Activated CD4-positive, alpha-beta T cell treated with anti-CD3 and anti-CD28 coated beads, Interleukin-2, amount 50 U/mL, for 24 hours (primary cell): ENCODE measurements around the gene CLEC4F.
A peak's percentile ranks its signal among the peaks of the same experiment; 100 is the strongest.

Source experiments
- DNase-seq, 2 donors: peaks; one replicate each; pipeline ENCODE4 v3.0.0-alpha.2; 2020; ENCODE audit warnings: low read depth in 1 of 2, low spot score in 1 of 2

CLEC4F gene

DNA sequence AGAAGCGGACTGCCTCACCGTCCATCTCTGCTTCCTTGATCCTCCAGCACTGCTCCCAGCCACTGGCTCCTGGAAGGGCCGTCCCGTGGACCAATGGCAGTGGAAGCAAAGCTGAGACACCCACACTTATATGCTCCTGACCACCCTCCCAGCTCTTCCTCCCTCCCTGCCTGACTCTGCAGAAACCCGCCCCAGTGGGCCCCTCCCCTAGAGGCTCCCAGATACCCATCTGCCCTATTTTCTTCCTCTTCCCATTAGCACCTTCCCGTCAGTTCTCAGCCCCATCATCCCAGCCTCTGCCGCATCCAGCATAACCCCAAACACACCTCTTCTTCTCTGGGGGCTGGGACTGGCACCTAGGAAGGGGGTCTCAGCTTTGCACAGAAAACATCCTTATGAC lies at the start of gene CLEC4F:
TSS of gene CLEC4F (minus strand) at position 101 of the 400 bp plus-strand sequence. CDS start at position 25, 76 bp downstream.
- no peak for DNase-seq

DNA sequence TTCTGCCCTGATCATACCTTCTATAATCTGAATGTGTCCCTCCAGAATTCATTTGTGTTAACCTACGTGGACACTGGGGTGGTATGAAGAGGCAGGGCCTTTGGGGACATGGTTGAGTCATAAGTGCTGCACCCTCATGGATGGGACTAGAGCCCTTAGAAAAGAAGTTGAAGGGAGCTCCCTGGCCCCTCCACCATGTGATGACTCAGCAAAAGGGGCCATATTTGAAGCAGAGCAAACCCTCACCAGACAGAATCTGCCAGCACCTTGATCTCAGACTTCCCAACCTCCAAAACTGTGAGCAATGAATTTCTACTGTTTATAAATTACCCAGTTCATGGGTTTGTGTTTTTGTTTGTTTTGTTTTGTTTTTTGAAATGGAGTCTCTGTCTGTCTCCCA lies 48.6 kb upstream of the CLEC4F start:
- no peak for DNase-seq

DNA sequence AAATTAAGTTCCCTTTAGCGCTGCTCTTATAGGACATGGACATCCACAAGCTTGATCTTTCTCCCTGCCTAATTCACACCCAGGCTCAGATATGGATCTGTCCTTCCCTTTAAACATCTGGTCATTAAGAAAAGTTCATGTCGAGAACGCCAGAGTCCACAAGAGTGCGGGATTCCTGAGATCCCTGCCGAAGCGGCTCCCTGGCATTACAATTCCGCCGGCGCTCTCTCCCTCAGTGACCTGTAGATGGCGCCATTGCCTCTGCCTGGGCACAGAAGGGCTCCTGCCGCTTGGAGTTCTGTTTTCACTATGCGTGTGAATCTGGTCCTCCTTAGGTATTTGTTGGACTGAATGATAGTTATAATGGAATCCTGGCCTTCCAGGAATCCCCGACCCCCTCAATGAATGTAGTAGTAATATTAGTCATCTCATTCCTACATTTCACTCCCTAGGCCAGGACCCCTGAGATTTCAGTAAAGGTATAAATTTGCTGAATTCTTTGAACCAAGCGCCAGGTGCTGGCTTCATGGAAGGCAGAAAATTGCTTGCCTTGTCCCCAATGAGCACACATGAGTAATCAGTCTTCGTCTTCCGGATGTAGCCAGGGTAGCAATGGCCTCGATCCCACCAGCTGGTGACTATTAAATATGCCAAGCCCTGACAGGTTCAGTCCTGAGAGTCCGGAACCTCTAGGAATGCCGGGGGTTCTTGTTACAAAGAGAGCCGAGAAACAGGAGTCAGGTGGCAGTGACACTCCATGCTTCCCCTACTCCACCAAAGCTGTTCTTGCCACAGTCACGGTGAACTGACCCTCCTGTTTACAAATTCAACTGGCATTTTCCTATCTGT lies 41.6 kb upstream of the CLEC4F start:
- peak; percentile 53 to 65 for DNase-seq

- DNase-seq, result no peak
These were observed 35.3 kb upstream of the CLEC4F start for GRCh38 chr2:70855667-70856066.

GRCh38 chr2:70854411-70854810 lies 34.0 kb upstream of the CLEC4F start:
- no peak for DNase-seq

DNA sequence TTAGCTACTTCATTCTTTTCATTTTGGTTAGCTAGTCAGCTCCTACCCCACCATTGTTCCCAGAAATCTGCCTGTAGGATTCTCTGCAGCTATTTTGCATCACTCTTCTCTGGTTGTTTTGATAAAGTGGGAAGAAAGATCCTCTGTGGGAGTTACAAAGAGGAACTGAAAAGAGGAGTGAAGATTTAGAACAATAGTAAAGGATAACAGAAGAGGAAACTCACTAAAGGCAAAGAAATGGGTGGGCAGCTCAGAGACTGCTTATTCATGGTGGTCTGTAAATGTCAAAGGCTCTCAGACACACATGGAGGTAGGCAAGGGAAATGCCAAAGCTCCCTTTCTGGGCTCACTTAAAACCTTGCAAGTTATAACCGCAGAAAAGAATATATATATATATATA lies 32.4 kb upstream of the CLEC4F start:
- DNase-seq, result no peak

GRCh38 chr2:70851704-70852103 lies 31.3 kb upstream of the CLEC4F start:
- DNase-seq, result peak in 1 of 2 donors; percentile 40

GRCh38 chr2:70850925-70851324 lies 30.5 kb upstream of the CLEC4F start:
- no peak for DNase-seq

DNA sequence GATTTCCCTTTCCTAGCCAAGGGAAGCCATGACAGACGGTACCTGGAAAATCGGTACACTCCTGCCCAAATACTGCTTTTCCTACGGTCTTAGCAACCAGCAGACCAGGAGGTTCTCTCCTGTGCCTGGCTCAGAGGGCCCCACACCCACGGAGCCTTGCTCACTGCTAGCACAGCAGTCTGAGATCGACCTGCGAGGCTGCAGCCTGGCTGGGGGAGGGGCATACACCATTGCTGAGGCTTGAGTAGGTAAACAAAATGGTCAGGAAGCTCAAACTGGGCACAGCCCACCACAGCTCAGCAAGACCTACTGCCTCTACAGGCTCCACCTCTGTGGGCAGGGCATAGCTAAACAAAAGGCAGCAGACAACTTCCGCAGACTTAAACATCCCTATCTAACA lies 22.0 kb upstream of the CLEC4F start:
- no peak for DNase-seq

DNA sequence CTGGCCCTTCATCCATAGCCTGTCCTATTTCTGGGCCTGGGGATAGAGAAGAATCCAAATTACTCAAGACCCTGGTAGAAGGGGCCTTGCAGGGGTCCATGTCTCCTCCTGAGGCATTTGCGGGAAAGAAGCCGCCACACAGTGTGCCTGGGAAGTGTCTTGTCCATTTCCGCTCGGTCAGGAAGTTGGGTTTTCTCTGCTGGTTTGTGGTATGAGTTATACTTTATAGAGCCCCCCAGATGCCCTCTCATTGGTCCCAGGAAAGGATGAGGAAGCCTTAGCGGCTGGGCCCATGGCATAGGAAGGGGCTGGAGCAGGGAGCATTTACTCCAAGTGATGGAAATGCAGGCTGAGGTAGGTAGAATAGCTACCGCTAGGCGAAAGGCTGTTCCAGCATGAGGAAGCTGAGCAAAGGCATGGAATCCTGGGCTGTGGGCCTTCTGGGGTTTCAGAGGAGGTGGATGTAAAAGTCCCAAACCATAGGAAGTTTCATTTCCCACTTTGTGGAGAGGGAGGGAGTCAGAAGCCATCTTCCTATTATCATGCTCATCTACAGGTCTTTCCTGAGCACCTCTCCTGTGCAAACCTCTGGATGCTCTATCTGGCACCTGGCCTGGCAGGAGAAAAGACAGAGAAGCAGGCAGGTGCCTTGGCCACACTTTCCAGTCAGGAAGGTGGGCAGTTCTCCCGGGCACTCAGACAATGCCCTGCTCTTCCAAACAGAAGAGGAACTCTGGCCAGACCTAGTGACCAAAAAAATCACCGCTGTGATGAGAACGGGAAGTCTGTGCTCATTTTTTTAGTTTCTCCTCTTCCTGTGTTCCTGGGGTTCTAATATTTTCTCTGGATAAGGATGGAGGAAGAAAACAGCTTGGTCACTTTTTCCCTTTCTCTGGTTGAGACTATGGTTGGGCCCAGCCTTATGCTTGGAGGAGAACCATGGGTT lies 17.9 kb upstream of the CLEC4F start:
- no peak for DNase-seq

DNA sequence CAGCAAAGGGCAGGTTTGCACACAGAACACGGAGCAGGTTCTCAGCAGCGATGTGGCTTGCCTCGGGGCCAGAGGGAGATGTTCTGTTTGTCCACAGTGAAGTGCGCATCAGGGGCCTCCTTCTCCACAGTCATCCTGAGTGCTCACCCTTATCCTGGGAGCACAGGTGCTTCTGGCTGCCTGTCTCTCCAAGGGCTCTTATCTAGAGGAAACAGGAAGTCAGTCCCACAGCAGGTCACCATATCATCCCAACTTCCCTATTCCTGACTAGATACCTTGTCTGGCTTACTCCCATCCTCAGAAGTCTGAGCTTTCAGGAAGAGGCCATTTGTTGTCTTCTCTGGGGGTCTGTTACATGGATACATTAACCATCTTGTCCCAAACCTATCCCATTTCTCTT lies 15.2 kb upstream of the CLEC4F start, which contains the start of gene CD207:
TSS of gene CD207 (minus strand) at position 174 of the 400 bp plus-strand sequence. CDS start at position 134, 40 bp downstream.
- DNase-seq, result no peak

DNA sequence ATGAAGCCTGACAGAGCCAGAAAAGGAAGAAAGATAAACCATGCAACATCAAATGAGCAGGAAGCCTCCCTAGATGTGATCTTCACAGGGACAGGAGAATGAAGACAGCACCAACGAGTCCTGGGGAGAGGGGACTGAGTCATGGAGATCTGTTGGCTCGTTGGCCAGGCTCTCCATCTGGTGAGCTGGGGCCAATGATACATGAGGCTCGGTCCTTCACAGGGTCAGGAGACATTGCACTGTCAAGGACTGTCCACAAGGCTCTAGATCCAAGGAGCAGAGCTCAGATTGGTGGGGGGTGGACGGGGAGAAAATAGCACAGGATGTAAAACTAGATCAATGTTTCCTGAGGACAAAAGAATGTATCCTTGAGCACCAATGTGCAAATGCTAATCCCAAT lies 14.5 kb upstream of the CLEC4F start:
- no peak for DNase-seq

DNA sequence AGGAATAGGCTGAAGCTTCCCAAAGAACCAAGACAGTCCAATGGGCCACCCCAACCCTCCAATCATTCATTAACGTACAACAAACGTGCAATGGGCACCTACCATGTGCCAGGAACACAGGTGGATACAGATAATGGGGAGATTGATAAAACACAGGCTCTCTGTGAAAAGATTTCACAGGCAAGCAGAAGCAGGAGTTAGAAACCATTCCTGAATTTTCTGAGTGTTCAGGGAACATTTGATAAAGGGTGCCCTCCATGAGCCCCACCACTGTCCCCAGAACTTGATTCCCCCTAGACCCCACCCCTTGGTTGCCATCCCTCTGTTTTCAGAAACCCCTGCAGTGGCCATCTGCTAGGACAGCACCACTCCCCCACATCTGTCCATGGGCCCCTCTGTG lies 13.7 kb upstream of the CLEC4F start:
- no peak for DNase-seq

- no peak for DNase-seq
These were observed 12.8 kb upstream of the CLEC4F start for GRCh38 chr2:70833246-70833645.

- no peak for DNase-seq
These were observed 12.0 kb upstream of the CLEC4F start for GRCh38 chr2:70832386-70832785.

- DNase-seq, result no peak
These were observed 11.5 kb upstream of the CLEC4F start for GRCh38 chr2:70831861-70832260.

DNA sequence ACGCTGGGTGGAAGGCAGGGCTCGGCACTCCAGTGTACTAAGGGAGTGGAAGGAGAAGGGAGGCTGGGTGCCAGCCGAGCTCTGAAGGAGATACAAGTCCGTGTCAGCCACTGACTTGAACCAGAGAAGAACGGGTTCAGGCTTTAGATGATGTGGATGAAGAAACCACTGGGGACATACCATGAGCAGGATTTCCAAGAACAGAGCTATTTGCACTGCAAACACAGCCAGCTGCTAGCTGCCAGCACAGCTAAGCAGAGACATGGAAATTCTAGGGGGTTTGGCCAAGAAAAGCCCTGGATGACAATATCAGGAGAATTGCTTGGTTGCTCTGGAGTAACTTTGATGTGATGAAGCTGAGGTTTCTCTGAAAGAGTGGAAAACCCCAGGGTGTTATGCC lies 10.0 kb upstream of the CLEC4F start:
- no peak for DNase-seq

DNA sequence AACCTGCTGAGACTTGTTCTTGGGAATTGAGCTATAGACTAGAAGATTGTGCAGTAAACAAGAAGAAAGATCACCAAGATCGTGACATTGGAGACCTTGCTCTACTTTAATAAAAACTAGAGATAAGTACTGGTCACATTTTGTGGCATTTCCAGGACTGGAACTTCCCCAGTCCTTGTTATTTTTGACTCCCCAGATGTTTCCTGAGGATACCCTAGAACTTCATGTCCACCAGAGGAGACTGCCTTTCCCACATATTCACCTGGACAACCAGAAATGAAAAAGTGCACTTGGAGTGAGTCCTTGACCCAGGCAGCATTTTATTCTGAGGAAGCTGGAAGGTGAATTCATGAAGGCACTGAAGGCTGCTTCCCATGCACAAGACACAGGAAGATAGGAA lies 9.5 kb upstream of the CLEC4F start:
- DNase-seq, result no peak

DNA sequence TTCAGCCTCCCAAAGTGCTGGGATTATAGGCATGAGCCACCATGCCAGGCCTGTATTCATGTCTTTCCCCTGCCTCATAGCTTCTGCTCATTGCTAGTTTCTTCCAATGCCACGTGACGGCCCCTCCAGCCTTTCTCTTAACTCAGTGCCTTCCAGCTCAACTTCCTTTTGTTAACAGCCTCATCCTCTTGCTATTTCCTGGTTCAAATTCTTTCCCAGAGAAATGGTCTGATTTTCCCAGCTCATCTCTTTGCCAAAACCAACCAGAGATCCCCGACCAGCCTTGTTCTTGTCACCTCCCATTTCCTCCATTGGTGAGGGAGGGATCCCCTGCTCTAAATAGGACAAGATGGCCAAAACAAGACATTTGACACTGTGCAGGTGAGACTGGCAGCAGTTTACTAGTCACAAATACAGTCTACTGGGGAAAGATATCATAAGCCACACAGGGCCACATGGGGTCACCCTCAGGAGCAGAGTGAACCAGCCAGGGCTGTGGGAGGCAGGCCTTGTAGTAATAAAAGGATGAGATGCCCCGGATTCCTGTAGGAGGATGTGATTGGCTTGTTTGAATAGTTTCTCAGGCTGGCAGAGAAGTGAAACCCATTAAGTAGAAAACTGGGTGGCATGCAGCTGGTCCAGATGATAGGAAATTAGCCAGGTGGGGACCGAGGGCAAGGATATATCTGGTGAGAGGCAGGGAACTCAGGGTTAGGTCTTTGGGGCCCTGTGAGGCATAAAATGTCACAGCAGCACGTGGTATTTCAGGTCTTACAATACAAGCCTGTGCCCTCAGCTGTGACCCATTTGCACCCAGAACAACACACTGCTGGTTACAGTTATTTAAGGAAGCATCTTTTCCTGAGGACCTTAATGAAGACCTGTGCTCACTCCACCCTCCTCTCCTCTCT lies 8.8 kb upstream of the CLEC4F start:
- no peak for DNase-seq

GRCh38 chr2:70828115-70828514 lies 7.7 kb upstream of the CLEC4F start:
- DNase-seq, result no peak

DNA sequence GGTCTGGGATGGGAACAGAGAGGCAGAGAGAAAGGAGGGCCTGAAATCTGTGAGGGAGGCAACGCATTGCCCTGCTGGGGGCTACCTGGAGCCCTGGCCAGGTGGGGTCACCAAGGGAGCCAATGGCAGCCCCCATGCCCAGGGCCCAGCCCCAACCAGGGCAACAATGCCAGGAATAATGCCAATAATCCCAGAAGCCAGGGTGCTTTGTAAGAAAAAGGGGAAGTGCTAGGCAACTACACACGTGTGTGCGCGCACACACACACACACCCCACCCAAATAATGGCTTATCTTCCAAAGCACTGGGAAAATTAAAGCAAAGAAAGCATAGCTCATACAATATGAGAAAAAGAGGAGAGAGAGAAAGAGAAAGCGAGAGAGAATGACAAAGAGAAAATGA lies 7.0 kb upstream of the CLEC4F start:
- DNase-seq, result no peak
